CD14-positive monocyte (primary cell): ENCODE measurements around the gene NDRG3. TPM values are rescaled to one million over a fixed set of nuclear protein-coding genes. Genes with fewer than 3 reads are reported as not detected.

ENCODE experiments used
- DNase-seq, 3 donors: peaks; one replicate each; pipeline ENCODE4 v3.0.0-alpha.2; 2011 to 2022
- H2AFZ ChIP-seq: 2 replicates; pipeline ENCODE4 v1.6.0; 2012; ENCODE audit warnings: mild to moderate bottlenecking, low read depth, low read length, inconsistent platforms; ENCODE audit not compliant: insufficient read depth, poor library complexity, severe bottlenecking
- H3K27ac ChIP-seq, 2 donors: 1 replicate in 1 of 2; 2 replicates in 1 of 2; pipeline ENCODE4 v1.5.1; 2012 to 2013; ENCODE audit warnings: low read length in 2 of 2, control low read depth in 1 of 2, inconsistent platforms in 1 of 2, low read depth in 1 of 2, mild to moderate bottlenecking in 1 of 2
- H3K27me3 ChIP-seq, 2 donors: one replicate each; pipeline versions ENCODE4 v1.6.0 to v1.6.1; 2011 to 2013; ENCODE audit warnings: low read length in 2 of 2; ENCODE audit not compliant: control insufficient read depth in 2 of 2, insufficient read depth in 2 of 2
- H3K36me3 ChIP-seq, 2 donors: replicated peaks in 1 of 2; 1 replicate in 1 of 2; 2 replicates in 1 of 2; pipeline versions ENCODE4 v1.5.1 to v1.6.1; 2012 to 2013; ENCODE audit warnings: low read length in 2 of 2, control low read depth in 1 of 2, inconsistent platforms in 1 of 2, mild to moderate bottlenecking in 1 of 2; ENCODE audit not compliant: insufficient read depth in 2 of 2, control insufficient read depth in 1 of 2
- H3K4me1 ChIP-seq, 2 donors: 1 replicate in 1 of 2; 2 replicates in 1 of 2; pipeline versions ENCODE4 v1.5.1 to v1.6.1; 2012 to 2013; ENCODE audit warnings: low read length in 2 of 2, control low read depth in 1 of 2, inconsistent platforms in 1 of 2, mild to moderate bottlenecking in 1 of 2, moderate library complexity in 1 of 2; ENCODE audit not compliant: insufficient read depth in 2 of 2, control insufficient read depth in 1 of 2
- H3K4me2 ChIP-seq: replicated peaks from 2 replicates; pipeline ENCODE3; 2012; ENCODE audit warnings: low read length, moderate library complexity, mild to moderate bottlenecking; ENCODE audit not compliant: poor library complexity, severe bottlenecking; ENCODE audit errors: extremely low read depth
- H3K4me3 ChIP-seq, 3 experiments: fragments of 200-600 bp in 1 of 3; sonication (generic) in 1 of 3; replicated peaks in 1 of 3; 1 replicate in 2 of 3; 2 replicates in 1 of 3; pipeline ENCODE4 v1.5.1; 2011 to 2013; ENCODE audit warnings: low read length in 3 of 3, mild to moderate bottlenecking in 3 of 3, control low read depth in 2 of 3, low read depth in 2 of 3, inconsistent platforms in 1 of 3, moderate library complexity in 1 of 3
- H3K79me2 ChIP-seq: 2 replicates; pipeline ENCODE4 v1.6.0; 2012; ENCODE audit warnings: mild to moderate bottlenecking, control low read depth, inconsistent platforms, low read length, moderate library complexity; ENCODE audit not compliant: insufficient read depth
- H3K9ac ChIP-seq: 2 replicates; pipeline ENCODE4 v1.6.0; 2017; ENCODE audit warnings: low read length, mild to moderate bottlenecking; ENCODE audit not compliant: insufficient read depth, poor library complexity, severe bottlenecking
- H3K9me3 ChIP-seq, 2 donors: replicated peaks in 1 of 2; 1 replicate in 1 of 2; 2 replicates in 1 of 2; pipeline versions ENCODE4 v1.5.1 to v1.6.1; 2012 to 2013; ENCODE audit warnings: low read length in 2 of 2, control low read depth in 1 of 2; ENCODE audit not compliant: control insufficient read depth in 1 of 2, insufficient read depth in 1 of 2
- H4K20me1 ChIP-seq: 2 replicates; pipeline ENCODE4 v1.6.0; 2012; ENCODE audit warnings: mild to moderate bottlenecking, low read length, control low read depth, moderate library complexity; ENCODE audit not compliant: insufficient read depth
- H3K27ac Mint-ChIP-seq, 7 donors: one replicate each; pipeline ENCODE4 v1.8.0; 2020; ENCODE audit warnings: mild to moderate bottlenecking in 7 of 7, mixed read lengths in 7 of 7, moderate library complexity in 6 of 7, inconsistent platforms in 2 of 7
- H3K27me3 Mint-ChIP-seq, 3 donors: one replicate each; pipeline ENCODE4 v1.8.0; 2021 to 2022; ENCODE audit warnings: low read depth in 3 of 3, mild to moderate bottlenecking in 3 of 3, mixed read lengths in 3 of 3, moderate library complexity in 3 of 3, inconsistent platforms in 1 of 3
- H3K36me3 Mint-ChIP-seq, 2 donors: one replicate each; pipeline ENCODE4 v1.8.0; 2020; ENCODE audit warnings: mixed read lengths in 2 of 2, inconsistent platforms in 1 of 2, mild to moderate bottlenecking in 1 of 2
- H3K4me1 Mint-ChIP-seq: one replicate; pipeline ENCODE4 v1.8.0; 2020; ENCODE audit warnings: mild to moderate bottlenecking, mixed read lengths
- H3K4me3 Mint-ChIP-seq, 2 donors: one replicate each; pipeline ENCODE4 v1.8.0; 2020; ENCODE audit warnings: mild to moderate bottlenecking in 2 of 2, mixed read lengths in 2 of 2, moderate library complexity in 1 of 2
- H3K9me3 Mint-ChIP-seq, 7 donors: one replicate each; pipeline ENCODE4 v1.8.0; 2020 to 2022; ENCODE audit warnings: mixed read lengths in 7 of 7, mild to moderate bottlenecking in 6 of 7, moderate library complexity in 6 of 7, inconsistent platforms in 2 of 7
- WGBS: methylation state at CpG from one replicate; pipeline ENCODE4 v1.1.5; 2013; ENCODE audit warnings: missing lambda C conversion rate; ENCODE audit not compliant: insufficient coverage; 5-methylcytosine and 5-hydroxymethylcytosine counted together
- intact Hi-C, 2 donors: fragments of 100-400 bp; cut with micrococcal nuclease; formaldehyde crosslinking; loops; one replicate each; pipeline versions ENCODE4 v1.15.0 to v1.15.1; 2023
- polyA plus RNA-seq, 3 donors: library from polyadenylated mRNA; depleted of rRNA in 1 of 3; unstranded in 2 of 3; stranded (reverse) in 1 of 3; fragments of 300-500 nt in 2 of 3; fragments of >200 nt in 1 of 3; fragmentation: Illumina TruSeq in 2 of 3; gene quantifications; 1 replicate in 2 of 3; 2 replicates in 1 of 3; pipeline ENCODE4 v1.2.3, GENCODE V29; 2012 to 2021
- TF ChIP-seq, protein P1 (sequence below): fragments of 200-600 bp; IDR thresholded peaks from one replicate; pipeline ENCODE4 v1.8.0; 2022; ENCODE audit warnings: antibody characterized with exemption, mild to moderate bottlenecking

The NDRG3 gene
- polyA plus RNA-seq, 3 donors: 16.0 to 23.2 (median 21.7) TPM

DNA sequence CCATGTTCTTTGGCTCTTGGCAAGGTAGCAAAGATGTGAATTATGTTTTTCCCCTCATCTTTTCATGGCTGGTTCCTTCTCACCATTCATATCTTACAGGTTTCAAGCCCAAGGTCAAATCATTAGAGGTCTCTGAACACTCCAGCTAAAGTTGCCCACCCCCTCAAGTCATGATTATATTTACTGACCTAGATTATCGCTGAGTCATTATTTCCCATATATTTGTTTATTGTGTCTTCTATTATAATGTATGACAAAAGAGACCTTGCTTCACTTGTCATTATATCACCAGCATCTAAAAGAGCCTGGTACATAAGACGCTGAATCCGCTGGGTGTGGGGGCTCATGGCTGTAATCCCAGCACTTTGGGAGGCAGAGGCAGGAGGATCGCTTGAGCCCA, 15.2 kb upstream of the NDRG3 start:
- Histone ChIP-seq H3K27ac (peak overlapping the region in 1 of 2 donors; percentile 60), H3K79me2 (no peaks in the 10 kb centered on the region), H2AFZ (no peak overlapping the region), H3K9ac (no peak overlapping the region), H3K4me2 (no peak overlapping the region), H3K27me3 (no peaks in the 10 kb centered on the region), H3K9me3 (no peaks in the 10 kb centered on the region), H3K4me3 (no peak overlapping the region), H4K20me1 (no peaks in the 10 kb centered on the region), H3K4me1 (peaks cover 34 to 36% of the 10 kb centered on the region in 2 donors), H3K36me3 (peaks cover 0 to 10% of the 10 kb centered on the region in 2 donors)
- Mint-ChIP-seq H3K4me1 (peaks cover 31% of the 10 kb centered on the region), H3K36me3 (peaks cover 4 to 23% of the 10 kb centered on the region in 2 donors), H3K4me3 (no peak overlapping the region), H3K9me3 (peaks cover 0 to 3% (median 0%) of the 10 kb centered on the region in 7 donors), H3K27ac (peak overlapping the region; percentile 6 to 82 (median 43)), H3K27me3 (peaks cover 0 to 1% (median 0%) of the 10 kb centered on the region in 3 donors)
- TF ChIP-seq, protein P1, sequence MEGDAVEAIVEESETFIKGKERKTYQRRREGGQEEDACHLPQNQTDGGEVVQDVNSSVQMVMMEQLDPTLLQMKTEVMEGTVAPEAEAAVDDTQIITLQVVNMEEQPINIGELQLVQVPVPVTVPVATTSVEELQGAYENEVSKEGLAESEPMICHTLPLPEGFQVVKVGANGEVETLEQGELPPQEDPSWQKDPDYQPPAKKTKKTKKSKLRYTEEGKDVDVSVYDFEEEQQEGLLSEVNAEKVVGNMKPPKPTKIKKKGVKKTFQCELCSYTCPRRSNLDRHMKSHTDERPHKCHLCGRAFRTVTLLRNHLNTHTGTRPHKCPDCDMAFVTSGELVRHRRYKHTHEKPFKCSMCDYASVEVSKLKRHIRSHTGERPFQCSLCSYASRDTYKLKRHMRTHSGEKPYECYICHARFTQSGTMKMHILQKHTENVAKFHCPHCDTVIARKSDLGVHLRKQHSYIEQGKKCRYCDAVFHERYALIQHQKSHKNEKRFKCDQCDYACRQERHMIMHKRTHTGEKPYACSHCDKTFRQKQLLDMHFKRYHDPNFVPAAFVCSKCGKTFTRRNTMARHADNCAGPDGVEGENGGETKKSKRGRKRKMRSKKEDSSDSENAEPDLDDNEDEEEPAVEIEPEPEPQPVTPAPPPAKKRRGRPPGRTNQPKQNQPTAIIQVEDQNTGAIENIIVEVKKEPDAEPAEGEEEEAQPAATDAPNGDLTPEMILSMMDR: no peak
- DNase-seq: no peak
- intact Hi-C loops: no loop called here
- WGBS: 96% methylated on average over 3 of the region's 4 CpGs

GRCh38 chr20:36760647-36761046, 14.8 kb upstream of the NDRG3 start:
- intact Hi-C loops: no loop called here
- Histone ChIP-seq H3K4me1 (peaks cover 35 to 39% of the 10 kb centered on the region in 2 donors), H3K9ac (no peak overlapping the region), H3K4me2 (no peak overlapping the region), H3K27me3 (no peaks in the 10 kb centered on the region), H3K36me3 (peaks cover 0 to 10% of the 10 kb centered on the region in 2 donors), H4K20me1 (no peaks in the 10 kb centered on the region), H3K79me2 (no peaks in the 10 kb centered on the region), H3K9me3 (no peaks in the 10 kb centered on the region), H2AFZ (no peak overlapping the region), H3K27ac (peak overlapping the region; percentile 28 to 60), H3K4me3 (no peak overlapping the region)
- no CpG with 5 or more reads among the region's 6 CpGs for WGBS
- TF ChIP-seq, protein P1: no peak
- DNase-seq: no peak
- Mint-ChIP-seq H3K27me3 (peaks cover 0 to 1% (median 0%) of the 10 kb centered on the region in 3 donors), H3K4me3 (no peak overlapping the region), H3K4me1 (peaks cover 34% of the 10 kb centered on the region), H3K27ac (peak overlapping the region; percentile 43 to 74 (median 51)), H3K9me3 (peaks cover 0 to 3% (median 0%) of the 10 kb centered on the region in 7 donors), H3K36me3 (peaks cover 4 to 20% of the 10 kb centered on the region in 2 donors)
